HG03575 (cell line): Measurements from ENCODE around the gene RHOBTB3.
"Not testable (repeated sequence)": the region's sequence is repeated elsewhere in the genome, so short reads cannot be mapped to it uniquely, and the experiment has no call there.

Experiments
- ATAC-seq: cut with Tn5 transposase; IDR thresholded peaks from one replicate; pipeline ENCODE4 v1.9.1; 2021; ENCODE audit not compliant: unreplicated experiment, insufficient number of reproducible peaks, low FRiP score; ENCODE audit errors: extremely low read depth

RHOBTB3 gene

GRCh38 chr5:95730730-95731570, at the start of gene RHOBTB3:
Gene RHOBTB3, plus strand, starts transcription at chr5:95731336. Its CDS starts 347 bp downstream, at chr5:95731683.
- ATAC-seq: no peak

GRCh38 chr5:95682891-95683290, 48.2 kb upstream of the RHOBTB3 start, which contains the start of gene SPATA9:
Gene SPATA9, minus strand, starts transcription at chr5:95682991. Its CDS starts 137 bp downstream, at chr5:95682854.
- no peak for ATAC-seq

- no peak for ATAC-seq
Observed at GRCh38 chr5:95684361-95684760, 46.8 kb upstream of the RHOBTB3 start.

- no peak for ATAC-seq
Observed at GRCh38 chr5:95686651-95687050, 44.5 kb upstream of the RHOBTB3 start.

- ATAC-seq: no peak
Observed at GRCh38 chr5:95689680-95690079, 41.5 kb upstream of the RHOBTB3 start.

GRCh38 chr5:95690333-95690732, 40.8 kb upstream of the RHOBTB3 start:
- ATAC-seq: no peak

- no peak for ATAC-seq
Observed at GRCh38 chr5:95697781-95698681, 33.1 kb upstream of the RHOBTB3 start.

GRCh38 chr5:95699337-95699736, 31.8 kb upstream of the RHOBTB3 start:
- ATAC-seq: no peak

- ATAC-seq: no peak
Observed at GRCh38 chr5:95701074-95701473, 30.1 kb upstream of the RHOBTB3 start.

- no peak for ATAC-seq
Observed at GRCh38 chr5:95704150-95704549, 27.0 kb upstream of the RHOBTB3 start.

GRCh38 chr5:95706196-95706595, 24.9 kb upstream of the RHOBTB3 start:
- not testable (repeated sequence) for ATAC-seq

- no peak for ATAC-seq
Observed at GRCh38 chr5:95707055-95707454, 24.1 kb upstream of the RHOBTB3 start.

- not testable (repeated sequence) for ATAC-seq
Observed at GRCh38 chr5:95707534-95708188, 23.5 kb upstream of the RHOBTB3 start.

GRCh38 chr5:95708876-95709275, 22.3 kb upstream of the RHOBTB3 start:
- no peak for ATAC-seq

- ATAC-seq: no peak
Observed at GRCh38 chr5:95709967-95710650, 21.0 kb upstream of the RHOBTB3 start.

- not testable (repeated sequence) for ATAC-seq
Observed at GRCh38 chr5:95710651-95711500, 20.3 kb upstream of the RHOBTB3 start.

- ATAC-seq: no peak
Observed at GRCh38 chr5:95711501-95712346, 19.4 kb upstream of the RHOBTB3 start.
